T-helper 2 cell treated with Interferon-gamma antibody and Interleukin-4, amounts not matched to agents 5 μg/mL and 100 μg/mL, for 36 hours (primary cell): ENCODE data around the gene CLEC16A.

Source experiments
- DNase-seq: peaks from one replicate; pipeline ENCODE4 v3.0.0; 2021; ENCODE audit warnings: low spot score
- H3K27ac Mint-ChIP-seq: one replicate; pipeline ENCODE4 v1.8.0; 2021; ENCODE audit warnings: mild to moderate bottlenecking, mixed read lengths
- H3K27me3 Mint-ChIP-seq: one replicate; pipeline ENCODE4 v1.8.0; 2021; ENCODE audit warnings: low read depth, mixed read lengths
- H3K36me3 Mint-ChIP-seq: one replicate; pipeline ENCODE4 v1.8.0; 2021; ENCODE audit warnings: low read depth, mixed read lengths
- H3K4me1 Mint-ChIP-seq: one replicate; pipeline ENCODE4 v1.8.0; 2021; ENCODE audit warnings: low read depth, mixed read lengths
- H3K4me3 Mint-ChIP-seq: one replicate; pipeline ENCODE4 v1.8.0; 2022; ENCODE audit warnings: mild to moderate bottlenecking, moderate library complexity, mixed read lengths
- H3K9me3 Mint-ChIP-seq: one replicate; pipeline ENCODE4 v1.8.0; 2021; ENCODE audit warnings: mixed read lengths

The CLEC16A gene

DNA sequence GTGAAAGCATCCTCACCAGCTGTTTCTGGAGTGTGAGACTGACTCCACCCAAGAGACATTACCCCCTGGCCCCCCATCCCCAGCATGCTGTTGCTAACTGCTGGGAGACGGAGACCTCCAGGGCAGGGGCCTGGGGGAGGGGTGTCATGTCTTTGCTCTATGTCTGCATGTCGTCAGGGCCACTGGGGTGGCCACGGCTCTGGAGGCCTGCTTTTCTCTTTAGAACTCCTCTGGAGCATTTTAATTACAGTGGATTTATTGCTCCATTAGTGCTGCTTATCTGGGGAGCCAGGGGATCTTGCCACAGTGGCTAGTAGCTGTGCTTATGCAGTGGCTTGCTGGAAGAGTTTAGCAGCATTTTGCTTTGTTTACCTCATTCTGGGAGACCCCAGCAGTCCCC, 32.3 kb downstream of the CLEC16A start:
- no peak for DNase-seq
- Mint-ChIP-seq H3K27ac (no peak overlapping the region), H3K4me1 (peaks cover 71% of the 10 kb centered on the region), H3K27me3 (no peaks in the 10 kb centered on the region), H3K4me3 (no peak overlapping the region), H3K36me3 (peaks cover 42% of the 10 kb centered on the region), H3K9me3 (no peaks in the 10 kb centered on the region)

DNA sequence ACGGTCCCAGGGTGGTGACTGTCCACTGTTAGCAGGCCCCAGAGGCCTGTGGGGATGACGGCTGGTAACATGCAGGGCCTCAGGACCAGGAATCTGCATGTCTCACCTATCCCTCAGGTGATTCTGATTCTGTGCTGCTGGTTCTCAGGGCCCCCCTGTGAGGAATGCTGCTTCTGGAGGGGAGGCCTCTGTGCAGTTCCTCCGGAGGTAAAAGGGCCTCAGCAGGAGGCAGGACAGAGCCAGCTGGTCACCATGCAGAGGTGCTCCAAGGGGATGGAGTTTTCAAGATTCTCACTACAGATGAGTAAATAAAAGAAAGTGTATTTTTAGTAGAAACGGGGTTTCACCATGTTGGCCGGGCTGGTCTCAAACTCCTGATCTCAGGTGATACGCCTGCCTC, 33.8 kb downstream of the CLEC16A start:
- Mint-ChIP-seq H3K4me1 (peaks cover 71% of the 10 kb centered on the region), H3K4me3 (no peak overlapping the region), H3K9me3 (no peaks in the 10 kb centered on the region), H3K36me3 (peaks cover 47% of the 10 kb centered on the region), H3K27ac (peak overlapping the region; percentile 69), H3K27me3 (no peaks in the 10 kb centered on the region)
- DNase-seq = no peak

DNA sequence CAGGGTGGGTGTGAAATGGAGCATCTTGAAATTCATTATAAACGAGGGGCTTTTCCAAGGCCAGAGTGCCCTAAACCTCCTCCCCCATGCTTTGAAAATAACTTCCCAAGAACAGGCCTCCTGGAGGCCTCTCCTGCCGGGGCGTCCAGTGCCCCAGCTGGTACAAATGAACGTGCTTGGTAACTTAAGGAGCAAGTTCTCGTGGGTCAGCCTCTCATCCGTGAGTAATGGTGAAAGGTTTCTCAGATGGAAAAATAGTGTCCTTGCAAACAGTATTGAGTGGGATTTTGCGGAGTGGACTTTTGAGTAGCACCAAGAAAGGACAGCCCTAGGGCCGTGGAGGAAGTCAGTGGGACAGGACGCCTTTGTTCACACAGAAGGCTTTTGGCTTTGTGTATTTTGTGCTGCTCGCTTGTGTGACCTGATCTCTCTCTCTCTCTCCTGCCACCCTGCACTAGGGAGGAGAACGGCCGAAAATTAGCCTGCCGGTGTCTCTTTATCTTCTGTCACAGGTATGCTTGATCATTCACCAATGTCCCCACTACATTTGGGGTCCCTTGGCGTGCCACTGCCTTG, 34.6 kb downstream of the CLEC16A start:
- no peak for DNase-seq
- no peak overlapping the region for H3K4me3 Mint-ChIP-seq

DNA sequence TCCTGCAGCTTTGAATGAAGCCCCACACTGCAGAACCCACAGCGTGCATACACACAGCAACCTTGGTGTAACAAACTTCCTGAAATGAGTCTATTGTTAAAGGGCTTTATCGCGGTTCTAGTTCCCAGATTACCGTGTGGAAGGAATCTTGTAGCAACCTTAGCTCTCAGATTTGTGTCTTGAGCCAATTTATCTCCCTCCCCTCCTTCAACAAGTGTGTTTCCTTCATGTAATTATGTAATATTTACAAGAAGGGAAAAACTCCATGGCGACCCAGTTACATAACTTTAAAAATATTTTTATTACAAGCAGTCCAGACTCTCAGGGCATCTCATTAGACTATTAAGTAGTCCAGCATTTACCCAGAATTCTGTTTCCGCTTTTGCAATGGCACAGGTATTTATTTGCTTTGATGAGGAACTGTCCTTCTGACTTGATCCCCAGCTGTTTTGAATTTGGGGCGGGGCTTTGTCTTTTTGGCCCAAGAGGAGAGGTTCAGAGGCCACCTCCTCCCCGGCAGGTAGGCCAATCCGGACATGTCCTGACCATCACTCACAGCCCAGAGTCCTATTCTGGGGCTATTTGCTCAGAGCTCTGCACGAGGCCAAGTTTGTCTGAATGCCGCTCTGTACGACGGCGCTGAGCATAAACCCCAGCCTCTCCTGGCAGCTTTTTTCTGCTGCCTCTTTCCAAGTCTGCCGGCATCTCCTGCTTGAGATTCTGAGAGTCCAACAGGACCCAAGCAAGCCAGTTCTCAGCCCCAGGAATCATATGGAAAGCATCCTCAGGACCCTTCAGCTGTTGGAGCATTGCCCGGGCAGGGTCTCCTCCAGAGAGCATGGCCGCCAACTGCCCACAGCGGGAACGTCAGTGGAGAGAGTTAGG, 35.6 kb downstream of the CLEC16A start:
- no peaks in the 10 kb centered on the region for H3K9me3 Mint-ChIP-seq
- H3K36me3 Mint-ChIP-seq = peaks cover 48% of the 10 kb centered on the region
- DNase-seq = no peak
- H3K4me1 Mint-ChIP-seq = peaks cover 76% of the 10 kb centered on the region
- H3K27me3 Mint-ChIP-seq = no peaks in the 10 kb centered on the region
- H3K4me3 Mint-ChIP-seq = no peak overlapping the region
- peak overlapping the region; percentile 17 for H3K27ac Mint-ChIP-seq

More for the DNA sequence above, 34.6 kb downstream of the CLEC16A start:
- H3K4me1 Mint-ChIP-seq = peaks cover 75% of the 10 kb centered on the region
- H3K36me3 Mint-ChIP-seq = peaks cover 48% of the 10 kb centered on the region
- no peaks in the 10 kb centered on the region for H3K27me3 Mint-ChIP-seq
- H3K9me3 Mint-ChIP-seq = no peaks in the 10 kb centered on the region
- peak overlapping the region; percentile 10 for H3K27ac Mint-ChIP-seq

DNA sequence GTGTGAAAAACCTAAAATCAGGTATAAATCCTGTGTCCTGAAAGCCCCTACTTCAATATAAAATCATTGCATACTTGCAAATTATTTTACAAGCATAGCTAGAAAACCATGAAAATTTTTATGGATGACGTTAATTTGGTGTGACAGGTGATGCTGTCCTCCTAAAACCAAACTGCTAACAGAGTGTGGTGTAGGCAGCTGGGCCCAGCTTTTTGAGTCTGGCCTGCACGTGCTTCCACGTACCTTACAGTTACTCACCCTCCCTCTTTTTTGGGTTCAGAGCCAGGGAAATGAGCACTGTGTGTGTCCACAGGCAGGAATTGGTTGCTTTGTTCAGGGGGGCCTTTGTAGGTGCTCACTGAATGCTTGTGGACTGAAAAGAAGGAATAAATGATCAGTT, 36.4 kb downstream of the CLEC16A start:
- peaks cover 73% of the 10 kb centered on the region for H3K4me1 Mint-ChIP-seq
- no peak overlapping the region for H3K4me3 Mint-ChIP-seq
- no peaks in the 10 kb centered on the region for H3K27me3 Mint-ChIP-seq
- H3K9me3 Mint-ChIP-seq = no peaks in the 10 kb centered on the region
- H3K27ac Mint-ChIP-seq = peak overlapping the region; percentile 26
- peaks cover 51% of the 10 kb centered on the region for H3K36me3 Mint-ChIP-seq
- no peak for DNase-seq

DNA sequence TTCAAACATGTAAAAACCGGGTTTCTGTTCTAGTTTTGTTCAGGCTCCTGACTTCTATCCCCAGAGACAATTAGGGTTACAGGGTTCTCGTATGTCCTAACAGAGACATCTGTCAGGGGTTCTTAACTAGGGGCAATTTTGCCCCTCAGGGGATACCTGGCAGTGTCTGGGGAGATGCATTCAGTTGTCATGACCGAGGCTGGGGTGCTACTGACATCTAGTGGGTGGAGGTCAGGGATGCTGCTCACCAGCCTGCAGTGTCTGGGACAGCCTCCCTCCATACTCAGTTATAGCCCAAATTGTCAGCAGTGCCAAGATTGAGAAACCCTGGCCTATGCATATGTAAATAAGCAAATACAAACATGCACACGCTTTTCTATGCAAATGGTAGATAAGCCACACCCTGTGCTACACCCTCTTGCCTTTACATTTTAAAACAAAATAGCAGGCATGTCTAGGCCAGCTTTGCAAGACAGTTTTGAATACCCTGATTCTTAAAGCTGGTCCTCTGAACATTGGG, 37.4 kb downstream of the CLEC16A start:
- Mint-ChIP-seq H3K27ac (peak overlapping the region; percentile 77), H3K27me3 (no peaks in the 10 kb centered on the region), H3K9me3 (no peaks in the 10 kb centered on the region), H3K4me3 (peak overlapping the region; percentile 36), H3K36me3 (peaks cover 53% of the 10 kb centered on the region), H3K4me1 (peaks cover 74% of the 10 kb centered on the region)
- DNase-seq = peak; percentile 56

DNA sequence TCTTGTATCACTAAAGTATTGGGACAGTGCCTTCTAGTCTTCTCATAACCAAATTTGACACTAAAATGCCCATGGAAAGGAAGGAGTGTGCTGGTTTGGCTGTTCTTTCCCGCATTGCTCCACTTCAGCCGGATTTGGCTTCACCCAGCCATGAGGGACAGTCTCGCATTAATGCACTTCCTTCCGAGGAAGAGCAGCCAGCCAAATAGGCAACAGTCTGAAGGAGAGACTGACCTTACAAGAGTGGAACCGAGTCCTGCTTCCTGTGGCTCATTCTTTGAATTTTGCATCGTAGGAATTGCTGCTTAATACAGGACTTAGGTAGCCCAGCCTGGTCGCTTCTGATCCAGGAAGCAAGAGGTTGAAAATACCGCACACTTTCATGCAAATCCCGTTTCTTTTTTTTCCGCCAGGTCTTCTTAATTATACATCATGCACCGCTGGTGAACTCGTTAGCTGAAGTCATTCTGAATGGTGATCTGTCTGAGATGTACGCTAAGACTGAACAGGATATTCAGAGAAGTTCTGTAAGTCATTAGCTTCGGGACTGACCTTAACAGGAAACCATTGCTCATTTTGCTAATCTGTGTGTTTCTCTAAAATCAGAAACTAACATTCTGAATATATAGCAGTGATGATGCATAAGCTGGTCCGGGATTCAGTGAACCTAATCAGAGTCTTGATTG, 38.2 kb downstream of the CLEC16A start:
- Mint-ChIP-seq H3K9me3 (no peaks in the 10 kb centered on the region), H3K4me3 (peak overlapping the region; percentile 62), H3K27ac (peak overlapping the region; percentile 77), H3K27me3 (no peaks in the 10 kb centered on the region), H3K36me3 (peaks cover 55% of the 10 kb centered on the region), H3K4me1 (peaks cover 74% of the 10 kb centered on the region)
- DNase-seq = no peak

DNA sequence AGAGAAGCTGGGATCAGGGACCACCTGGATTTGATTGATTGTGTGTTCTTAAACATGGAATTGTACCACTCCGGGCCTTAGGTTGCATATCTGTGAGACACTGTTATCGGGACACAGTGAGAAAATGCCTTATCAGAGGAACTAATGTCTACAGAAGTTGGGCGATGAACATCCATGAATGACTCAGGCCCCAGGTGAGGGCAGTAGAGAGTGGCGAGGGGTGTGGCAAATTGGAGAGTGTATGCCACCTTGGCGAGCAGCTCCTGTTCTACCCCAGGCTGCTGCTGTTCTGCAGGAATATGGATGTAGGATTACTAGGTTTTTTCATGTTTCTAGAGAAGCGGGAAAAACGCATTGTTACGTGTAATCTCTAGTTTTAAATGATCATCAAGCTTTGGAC, 38.8 kb downstream of the CLEC16A start:
- peak overlapping the region; percentile 77 for H3K27ac Mint-ChIP-seq
- no peak for DNase-seq
- peaks cover 52% of the 10 kb centered on the region for H3K36me3 Mint-ChIP-seq
- peaks cover 74% of the 10 kb centered on the region for H3K4me1 Mint-ChIP-seq
- peak overlapping the region; percentile 62 for H3K4me3 Mint-ChIP-seq
- no peaks in the 10 kb centered on the region for H3K9me3 Mint-ChIP-seq
- no peaks in the 10 kb centered on the region for H3K27me3 Mint-ChIP-seq

DNA sequence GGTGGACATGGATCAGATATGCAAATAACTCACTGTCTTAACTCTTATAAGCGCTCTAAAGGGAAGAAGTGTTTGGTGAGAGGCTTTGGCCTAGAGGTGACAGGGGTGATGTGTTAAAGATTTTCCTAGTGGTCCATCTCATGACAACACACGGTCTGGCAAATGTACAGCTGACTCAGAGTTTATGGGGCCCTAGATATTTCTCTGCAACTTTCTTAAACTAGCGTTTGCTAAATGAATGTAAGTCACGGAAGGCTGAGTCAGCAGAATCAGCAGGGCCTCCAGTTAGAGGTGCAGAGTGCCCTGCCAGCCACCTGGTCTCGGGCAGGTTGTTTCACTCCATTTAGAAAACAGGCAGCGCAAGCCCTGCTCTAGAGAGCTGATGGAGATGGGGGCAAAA, 40.1 kb downstream of the CLEC16A start:
- Mint-ChIP-seq H3K27ac (no peak overlapping the region), H3K9me3 (no peaks in the 10 kb centered on the region), H3K36me3 (peaks cover 47% of the 10 kb centered on the region), H3K4me3 (no peak overlapping the region), H3K27me3 (no peaks in the 10 kb centered on the region), H3K4me1 (peaks cover 73% of the 10 kb centered on the region)
- no peak for DNase-seq

DNA sequence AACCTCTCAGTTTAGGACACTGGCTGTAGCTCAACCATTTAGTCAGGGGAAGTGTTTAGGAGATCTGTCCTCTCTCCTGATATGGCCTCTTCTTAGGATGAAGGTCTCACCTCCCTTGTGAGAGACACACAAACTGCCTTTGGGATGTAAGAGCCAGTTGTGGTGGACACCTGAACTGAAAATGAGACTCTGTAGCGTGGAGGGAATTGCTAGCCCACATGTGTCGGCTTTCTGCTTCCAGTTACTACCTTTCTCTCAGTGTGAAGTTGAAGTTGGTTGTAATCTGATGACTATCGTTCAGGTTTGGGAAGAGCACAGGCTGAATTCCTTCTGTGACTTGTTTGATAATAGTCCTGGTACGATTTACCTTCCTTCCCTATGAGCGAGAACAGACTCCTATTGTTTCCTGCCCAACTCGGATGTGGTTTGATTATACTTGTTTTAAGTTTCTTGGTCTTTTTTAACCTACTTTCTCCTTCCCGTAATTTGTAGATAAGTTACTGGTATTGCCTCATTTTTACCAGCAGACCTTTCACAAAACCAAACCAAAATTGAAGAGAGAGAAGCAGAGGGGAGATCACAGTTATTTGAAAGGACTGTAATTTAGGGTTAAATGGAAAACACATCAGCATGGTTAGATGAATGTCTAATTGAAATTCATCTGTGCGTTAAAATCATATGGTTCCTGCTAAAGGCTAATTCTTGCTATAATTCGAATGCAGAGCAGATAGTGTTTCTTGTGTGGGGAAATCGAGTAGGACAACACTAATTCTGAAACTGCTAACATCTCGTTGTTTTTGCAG, 43.2 kb downstream of the CLEC16A start:
- H3K4me1 Mint-ChIP-seq = peaks cover 84% of the 10 kb centered on the region
- no peaks in the 10 kb centered on the region for H3K27me3 Mint-ChIP-seq
- peak overlapping the region; percentile 60 for H3K4me3 Mint-ChIP-seq
- H3K36me3 Mint-ChIP-seq = peaks cover 56% of the 10 kb centered on the region
- H3K27ac Mint-ChIP-seq = peak overlapping the region; percentile 86
- H3K9me3 Mint-ChIP-seq = no peaks in the 10 kb centered on the region
- DNase-seq = peak; percentile 26

DNA sequence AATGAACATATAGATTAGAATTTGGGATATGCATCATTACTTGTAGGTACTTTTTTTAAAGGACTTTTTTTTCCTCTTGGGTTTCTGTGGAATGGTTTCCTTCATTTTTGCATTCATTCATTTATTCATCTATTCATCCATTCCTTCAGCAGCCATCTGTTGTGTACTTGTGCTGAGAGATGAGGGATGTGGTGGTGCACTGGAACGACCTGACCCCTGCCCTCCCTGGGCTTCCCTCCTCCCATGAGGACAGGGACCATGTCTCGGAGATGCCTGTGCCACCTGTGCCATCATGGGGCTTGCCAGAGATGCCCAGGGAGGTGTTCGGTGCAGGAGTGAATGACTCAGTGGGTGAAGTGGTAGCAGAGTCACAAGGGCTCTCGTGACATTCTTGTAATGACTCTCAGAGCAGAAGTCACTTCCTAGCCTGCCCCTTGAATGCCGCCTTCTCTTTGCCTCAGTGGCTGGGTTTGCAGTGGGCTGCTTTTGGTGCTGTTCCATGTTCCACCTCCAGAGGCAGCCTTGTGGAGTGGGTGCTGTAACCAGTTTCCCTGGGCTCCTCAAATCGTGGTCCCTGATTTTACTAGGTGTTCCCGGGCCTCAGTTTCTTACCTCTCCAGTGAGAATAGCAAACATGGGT, 43.9 kb downstream of the CLEC16A start:
- peak overlapping the region; percentile 60 for H3K4me3 Mint-ChIP-seq

DNA sequence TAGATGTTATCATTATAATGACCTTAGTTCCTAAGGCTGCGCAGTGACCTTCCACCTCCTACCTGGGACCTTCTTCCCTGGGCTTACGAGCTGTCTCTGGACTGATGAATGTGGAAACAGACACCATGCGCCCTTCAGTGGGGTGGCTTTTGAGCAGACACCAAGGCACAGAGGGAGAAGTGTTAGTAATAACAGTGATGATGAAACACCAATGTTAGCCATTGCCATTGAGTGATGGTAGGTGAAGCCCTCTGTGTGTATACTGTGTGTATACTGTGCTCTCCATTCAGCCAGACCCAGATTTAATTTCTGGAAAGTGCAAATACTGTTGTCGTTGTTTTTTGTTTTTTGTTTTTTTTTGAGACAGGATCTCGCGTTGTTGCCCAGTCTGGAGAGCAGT, 44.5 kb downstream of the CLEC16A start:
- H3K9me3 Mint-ChIP-seq = no peaks in the 10 kb centered on the region
- H3K27ac Mint-ChIP-seq = peak overlapping the region; percentile 86
- no peaks in the 10 kb centered on the region for H3K27me3 Mint-ChIP-seq
- H3K4me1 Mint-ChIP-seq = peaks cover 80% of the 10 kb centered on the region
- no peak for DNase-seq
- peaks cover 57% of the 10 kb centered on the region for H3K36me3 Mint-ChIP-seq
- peak overlapping the region; percentile 60 for H3K4me3 Mint-ChIP-seq

More for the DNA sequence above, 43.9 kb downstream of the CLEC16A start:
- DNase-seq = peak; percentile 82
- Mint-ChIP-seq H3K27ac (peak overlapping the region; percentile 86), H3K27me3 (no peaks in the 10 kb centered on the region), H3K36me3 (peaks cover 57% of the 10 kb centered on the region), H3K9me3 (no peaks in the 10 kb centered on the region), H3K4me1 (peaks cover 83% of the 10 kb centered on the region)

DNA sequence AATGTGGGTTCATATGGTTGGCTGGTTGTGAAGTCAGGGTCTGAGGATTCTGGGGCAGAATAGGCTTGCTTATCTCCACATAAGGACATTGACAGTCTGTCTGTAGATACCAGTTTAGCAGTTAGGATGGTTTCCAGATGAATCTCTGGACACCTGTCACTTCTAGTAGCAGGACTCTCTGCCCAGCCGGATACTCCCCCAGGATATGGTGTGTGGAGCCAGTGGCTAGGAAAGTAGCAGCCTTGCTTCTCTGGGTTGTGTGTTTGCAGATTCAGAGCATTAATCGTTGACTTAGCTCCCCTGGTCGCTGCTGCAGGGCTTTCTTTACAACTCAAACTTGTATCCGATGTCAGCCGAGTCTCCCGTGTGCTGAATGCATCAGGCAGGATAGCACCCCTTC, 45.2 kb downstream of the CLEC16A start:
- H3K36me3 Mint-ChIP-seq = peaks cover 59% of the 10 kb centered on the region
- no peaks in the 10 kb centered on the region for H3K27me3 Mint-ChIP-seq
- no peak for DNase-seq
- H3K9me3 Mint-ChIP-seq = no peaks in the 10 kb centered on the region
- peak overlapping the region; percentile 60 for H3K4me3 Mint-ChIP-seq
- H3K4me1 Mint-ChIP-seq = peaks cover 78% of the 10 kb centered on the region
- peak overlapping the region; percentile 86 for H3K27ac Mint-ChIP-seq
